ENCODE measurements around the gene CBX3.
"Not testable (repeated sequence)": the region's sequence is repeated elsewhere in the genome, so short reads cannot be mapped to it uniquely, and the experiment has no call there.

Gene CBX3

DNA sequence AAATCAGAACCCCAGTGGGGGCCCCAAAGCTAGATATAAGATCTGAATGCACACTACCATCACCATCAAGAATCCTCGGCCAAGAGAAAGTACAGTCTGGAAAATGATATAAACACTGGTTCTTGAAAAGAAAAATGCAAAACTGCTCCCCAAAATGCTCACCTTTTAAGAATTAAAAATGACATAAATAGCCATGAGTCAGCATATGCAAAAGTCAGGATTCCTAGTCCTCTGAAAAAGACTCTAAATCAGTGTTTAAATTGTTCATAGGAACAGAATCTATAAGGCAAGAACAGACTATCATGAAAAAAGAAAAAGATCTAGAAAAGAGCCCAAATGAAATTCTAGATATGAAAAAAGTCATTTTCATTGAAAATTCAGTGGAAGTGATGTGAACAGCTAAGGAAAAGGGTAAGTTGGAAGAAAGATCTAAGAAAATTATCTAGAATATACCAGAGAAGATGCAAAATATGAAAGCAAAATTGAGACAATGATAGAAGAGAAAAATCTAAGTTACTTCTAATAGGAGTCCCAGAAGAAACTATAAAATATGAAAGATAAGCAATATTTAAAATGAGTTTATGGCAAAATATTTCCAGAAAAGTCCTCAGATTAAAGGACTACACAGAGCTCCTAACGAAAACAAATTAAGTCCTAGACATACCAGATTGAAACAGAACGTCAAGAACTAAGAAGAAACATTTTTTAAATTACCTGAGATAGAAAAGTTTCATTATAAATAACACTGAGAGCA is 19.9 kb upstream of the CBX3 start:
- DNase-seq (ENCODE audit: low read depth): no peak
- TF ChIP-seq, protein P1, sequence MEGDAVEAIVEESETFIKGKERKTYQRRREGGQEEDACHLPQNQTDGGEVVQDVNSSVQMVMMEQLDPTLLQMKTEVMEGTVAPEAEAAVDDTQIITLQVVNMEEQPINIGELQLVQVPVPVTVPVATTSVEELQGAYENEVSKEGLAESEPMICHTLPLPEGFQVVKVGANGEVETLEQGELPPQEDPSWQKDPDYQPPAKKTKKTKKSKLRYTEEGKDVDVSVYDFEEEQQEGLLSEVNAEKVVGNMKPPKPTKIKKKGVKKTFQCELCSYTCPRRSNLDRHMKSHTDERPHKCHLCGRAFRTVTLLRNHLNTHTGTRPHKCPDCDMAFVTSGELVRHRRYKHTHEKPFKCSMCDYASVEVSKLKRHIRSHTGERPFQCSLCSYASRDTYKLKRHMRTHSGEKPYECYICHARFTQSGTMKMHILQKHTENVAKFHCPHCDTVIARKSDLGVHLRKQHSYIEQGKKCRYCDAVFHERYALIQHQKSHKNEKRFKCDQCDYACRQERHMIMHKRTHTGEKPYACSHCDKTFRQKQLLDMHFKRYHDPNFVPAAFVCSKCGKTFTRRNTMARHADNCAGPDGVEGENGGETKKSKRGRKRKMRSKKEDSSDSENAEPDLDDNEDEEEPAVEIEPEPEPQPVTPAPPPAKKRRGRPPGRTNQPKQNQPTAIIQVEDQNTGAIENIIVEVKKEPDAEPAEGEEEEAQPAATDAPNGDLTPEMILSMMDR (IDR thresholded peaks at IDR 0.05; ENCODE audit: control insufficient read depth, extremely low read depth, insufficient read depth): no peak
- H3K4me3 ChIP-seq (ENCODE audit: low read depth, low read length): no peak overlapping the region

DNA sequence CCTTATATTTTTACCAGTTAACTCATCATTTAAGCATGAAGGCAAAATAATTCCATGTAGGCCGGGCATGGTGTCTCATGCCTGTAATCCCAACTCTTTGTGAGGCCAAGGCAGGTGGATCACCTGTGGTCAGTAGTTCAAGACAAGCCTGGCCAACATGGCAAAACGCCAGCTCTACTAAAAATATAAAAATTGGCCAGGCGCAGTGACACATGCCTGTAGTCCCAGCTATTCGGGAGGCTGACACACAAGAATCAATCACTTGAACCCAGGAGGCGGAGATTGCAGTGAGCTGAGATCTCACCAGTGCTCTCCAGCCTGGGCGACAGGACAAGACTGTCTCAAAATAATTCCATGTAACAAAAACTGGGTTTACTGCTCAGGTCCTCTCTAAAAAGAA is 19.3 kb upstream of the CBX3 start:
- TF ChIP-seq, protein P1 (IDR thresholded peaks at IDR 0.05; ENCODE audit: control insufficient read depth, extremely low read depth, insufficient read depth): no peak
- no peak for DNase-seq (ENCODE audit: low read depth)
- no peak overlapping the region for H3K4me3 ChIP-seq (ENCODE audit: low read depth, low read length)

DNA sequence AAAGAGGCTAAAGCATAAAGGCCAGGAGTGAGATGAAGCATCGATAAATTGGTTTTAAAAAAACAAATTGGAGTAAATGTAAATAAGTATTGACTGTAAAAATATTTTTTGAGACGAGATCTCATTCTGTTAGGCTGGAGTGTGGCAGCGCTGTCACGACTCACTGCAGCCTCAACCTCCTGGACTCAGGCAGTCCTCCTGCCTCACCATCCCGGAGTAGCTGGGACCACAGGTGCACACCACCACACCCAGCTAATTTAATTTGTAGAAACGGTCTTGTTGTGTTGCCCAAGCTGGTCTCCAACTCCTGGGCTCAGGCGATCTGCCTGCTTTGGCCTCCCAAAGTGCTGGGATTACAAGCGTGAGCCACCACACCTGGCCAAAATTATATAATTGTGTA is 18.8 kb upstream of the CBX3 start:
- TF ChIP-seq, protein P1 (IDR thresholded peaks at IDR 0.05; ENCODE audit: control insufficient read depth, extremely low read depth, insufficient read depth): no peak
- no peak overlapping the region for H3K4me3 ChIP-seq (ENCODE audit: low read depth, low read length)
- DNase-seq (ENCODE audit: low read depth): no peak

DNA sequence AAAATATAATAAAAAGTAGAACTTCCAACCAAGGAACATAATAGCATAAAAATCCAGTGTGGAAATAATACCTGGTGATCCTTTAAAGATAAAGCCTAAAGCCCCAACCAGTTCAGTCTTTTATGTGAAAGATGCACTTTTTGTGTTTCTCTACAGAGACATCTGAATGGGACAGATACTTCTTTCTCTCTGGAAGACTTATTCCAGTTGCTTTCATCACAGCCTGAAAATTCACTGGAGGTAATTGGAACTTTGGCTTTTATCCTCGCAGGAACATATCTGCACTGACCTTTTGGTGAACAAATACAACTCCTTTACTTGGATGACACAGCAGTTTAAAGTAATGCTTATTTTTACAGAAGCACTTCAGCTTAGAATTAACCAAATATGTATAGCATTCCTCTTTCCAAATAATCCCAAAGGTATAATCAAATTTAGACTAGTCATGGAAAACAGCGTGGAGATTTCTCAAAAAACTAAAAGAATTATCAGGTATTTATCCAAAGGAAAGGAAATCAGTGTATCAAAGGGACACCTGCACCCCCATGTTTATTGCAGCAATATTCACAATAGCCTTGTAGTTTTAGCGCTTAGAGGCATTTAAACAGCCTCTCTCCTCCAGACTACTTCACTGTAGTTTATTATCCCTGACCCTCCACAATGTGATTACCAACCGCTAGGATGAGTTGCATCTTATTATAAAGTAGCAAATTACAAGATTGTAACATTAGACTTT is 17.8 kb upstream of the CBX3 start:
- TF ChIP-seq, protein P1 (IDR thresholded peaks at IDR 0.05; ENCODE audit: control insufficient read depth, extremely low read depth, insufficient read depth): no peak
- no peak overlapping the region for H3K4me3 ChIP-seq (ENCODE audit: low read depth, low read length)
- DNase-seq (ENCODE audit: low read depth): no peak

DNA sequence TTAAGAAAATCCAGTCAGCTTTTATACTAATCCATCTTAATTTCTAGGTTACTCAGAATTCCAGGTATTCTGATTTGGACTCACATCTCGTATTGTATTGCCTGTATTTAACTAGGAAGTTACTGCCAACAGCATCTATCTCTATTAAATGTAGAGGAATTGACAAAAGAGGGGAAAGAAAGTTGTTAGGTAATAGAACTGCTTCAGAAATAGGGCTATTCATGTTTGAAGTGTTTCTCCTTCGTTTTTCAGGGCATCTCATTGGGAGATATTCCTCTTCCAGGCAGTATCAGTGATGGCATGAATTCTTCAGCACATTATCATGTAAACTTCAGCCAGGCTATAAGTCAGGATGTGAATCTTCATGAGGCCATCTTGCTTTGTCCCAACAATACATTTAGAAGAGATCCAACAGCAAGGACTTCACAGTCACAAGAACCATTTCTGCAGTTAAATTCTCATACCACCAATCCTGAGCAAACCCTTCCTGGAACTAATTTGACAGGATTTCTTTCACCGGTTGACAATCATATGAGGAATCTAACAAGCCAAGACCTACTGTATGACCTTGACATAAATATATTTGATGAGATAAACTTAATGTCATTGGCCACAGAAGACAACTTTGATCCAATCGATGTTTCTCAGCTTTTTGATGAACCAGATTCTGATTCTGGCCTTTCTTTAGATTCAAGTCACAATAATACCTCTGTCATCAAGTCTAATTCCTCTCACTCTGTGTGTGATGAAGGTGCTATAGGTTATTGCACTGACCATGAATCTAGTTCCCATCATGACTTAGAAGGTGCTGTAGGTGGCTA is 17.1 kb upstream of the CBX3 start:
- not testable (repeated sequence) for DNase-seq (ENCODE audit: low read depth); H3K4me3 ChIP-seq (ENCODE audit: low read depth, low read length)

DNA sequence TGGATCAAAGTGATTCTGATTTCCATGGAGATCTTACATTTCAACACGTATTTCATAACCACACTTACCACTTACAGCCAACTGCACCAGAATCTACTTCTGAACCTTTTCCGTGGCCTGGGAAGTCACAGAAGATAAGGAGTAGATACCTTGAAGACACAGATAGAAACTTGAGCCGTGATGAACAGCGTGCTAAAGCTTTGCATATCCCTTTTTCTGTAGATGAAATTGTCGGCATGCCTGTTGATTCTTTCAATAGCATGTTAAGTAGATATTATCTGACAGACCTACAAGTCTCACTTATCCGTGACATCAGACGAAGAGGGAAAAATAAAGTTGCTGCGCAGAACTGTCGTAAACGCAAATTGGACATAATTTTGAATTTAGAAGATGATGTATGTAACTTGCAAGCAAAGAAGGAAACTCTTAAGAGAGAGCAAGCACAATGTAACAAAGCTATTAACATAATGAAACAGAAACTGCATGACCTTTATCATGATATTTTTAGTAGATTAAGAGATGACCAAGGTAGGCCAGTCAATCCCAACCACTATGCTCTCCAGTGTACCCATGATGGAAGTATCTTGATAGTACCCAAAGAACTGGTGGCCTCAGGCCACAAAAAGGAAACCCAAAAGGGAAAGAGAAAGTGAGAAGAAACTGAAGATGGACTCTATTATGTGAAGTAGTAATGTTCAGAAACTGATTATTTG is 16.3 kb upstream of the CBX3 start:
- DNase-seq (ENCODE audit: low read depth): no peak
- TF ChIP-seq, protein P1 (IDR thresholded peaks at IDR 0.05; ENCODE audit: control insufficient read depth, extremely low read depth, insufficient read depth): no peak
- H3K4me3 ChIP-seq (ENCODE audit: low read depth, low read length): no peak overlapping the region

Data from LNCaP clone FGC (cell line).